ENCODE measurements around the gene UBE2QL1.
A peak's percentile ranks its signal among the peaks of the same experiment; 100 is the strongest.

The UBE2QL1 gene

DNA sequence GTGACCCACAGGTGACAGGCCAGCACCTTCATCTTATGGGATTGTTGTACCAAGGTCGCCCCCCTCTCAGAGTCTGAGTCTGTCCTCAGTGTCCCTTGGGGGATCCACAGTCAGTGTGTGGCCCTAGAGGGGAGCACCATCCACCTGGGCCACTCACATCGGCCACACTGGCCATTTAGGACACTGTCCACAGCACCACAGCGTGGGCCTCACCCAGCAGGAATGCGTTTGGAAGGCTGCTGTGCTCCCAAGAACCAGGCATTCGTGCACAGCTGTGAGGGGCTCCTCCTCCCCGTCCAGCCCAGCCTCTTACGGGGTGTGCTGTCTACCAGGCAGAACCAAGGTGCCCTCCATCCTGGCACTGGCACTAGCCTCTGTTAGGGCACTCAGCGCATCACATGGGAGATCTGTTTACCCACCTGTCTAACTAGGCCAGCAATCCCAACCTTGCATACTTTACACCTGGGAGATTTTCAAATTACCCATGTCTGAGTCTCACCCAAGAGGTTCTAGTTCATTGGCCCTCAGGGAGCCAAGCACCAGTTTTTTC lies 24.5 kb upstream of the UBE2QL1 start:
- TF ChIP-seq, protein P1, sequence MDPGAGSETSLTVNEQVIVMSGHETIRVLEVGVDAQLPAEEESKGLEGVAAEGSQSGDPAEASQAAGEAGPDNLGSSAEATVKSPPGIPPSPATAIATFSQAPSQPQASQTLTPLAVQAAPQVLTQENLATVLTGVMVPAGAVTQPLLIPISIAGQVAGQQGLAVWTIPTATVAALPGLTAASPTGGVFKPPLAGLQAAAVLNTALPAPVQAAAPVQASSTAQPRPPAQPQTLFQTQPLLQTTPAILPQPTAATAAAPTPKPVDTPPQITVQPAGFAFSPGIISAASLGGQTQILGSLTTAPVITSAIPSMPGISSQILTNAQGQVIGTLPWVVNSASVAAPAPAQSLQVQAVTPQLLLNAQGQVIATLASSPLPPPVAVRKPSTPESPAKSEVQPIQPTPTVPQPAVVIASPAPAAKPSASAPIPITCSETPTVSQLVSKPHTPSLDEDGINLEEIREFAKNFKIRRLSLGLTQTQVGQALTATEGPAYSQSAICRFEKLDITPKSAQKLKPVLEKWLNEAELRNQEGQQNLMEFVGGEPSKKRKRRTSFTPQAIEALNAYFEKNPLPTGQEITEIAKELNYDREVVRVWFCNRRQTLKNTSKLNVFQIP (CRISPR knock-in tag; IDR thresholded peaks at IDR 0.05; ENCODE audit: borderline replicate concordance, low read depth) = no peak
- TF ChIP-seq ZNF565 (CRISPR knock-in tag; conservative IDR thresholded peaks at IDR 0.05; ENCODE audit: low read depth) (no peak), BACH2 (CRISPR knock-in tag; IDR thresholded peaks at IDR 0.05; ENCODE audit: borderline replicate concordance) (no peak), OSR1 (CRISPR knock-in tag; IDR thresholded peaks at IDR 0.05) (no peak), ARNTL (CRISPR knock-in tag; IDR thresholded peaks at IDR 0.05; ENCODE audit: borderline replicate concordance, low read depth) (no peak), ZFP30 (CRISPR knock-in tag; IDR thresholded peaks at IDR 0.05) (no peak), GLIS3 (CRISPR knock-in tag; IDR thresholded peaks at IDR 0.05) (no peak), CSDC2 (CRISPR knock-in tag; IDR thresholded peaks at IDR 0.05) (no peak)
- TF ChIP-seq, protein P2, sequence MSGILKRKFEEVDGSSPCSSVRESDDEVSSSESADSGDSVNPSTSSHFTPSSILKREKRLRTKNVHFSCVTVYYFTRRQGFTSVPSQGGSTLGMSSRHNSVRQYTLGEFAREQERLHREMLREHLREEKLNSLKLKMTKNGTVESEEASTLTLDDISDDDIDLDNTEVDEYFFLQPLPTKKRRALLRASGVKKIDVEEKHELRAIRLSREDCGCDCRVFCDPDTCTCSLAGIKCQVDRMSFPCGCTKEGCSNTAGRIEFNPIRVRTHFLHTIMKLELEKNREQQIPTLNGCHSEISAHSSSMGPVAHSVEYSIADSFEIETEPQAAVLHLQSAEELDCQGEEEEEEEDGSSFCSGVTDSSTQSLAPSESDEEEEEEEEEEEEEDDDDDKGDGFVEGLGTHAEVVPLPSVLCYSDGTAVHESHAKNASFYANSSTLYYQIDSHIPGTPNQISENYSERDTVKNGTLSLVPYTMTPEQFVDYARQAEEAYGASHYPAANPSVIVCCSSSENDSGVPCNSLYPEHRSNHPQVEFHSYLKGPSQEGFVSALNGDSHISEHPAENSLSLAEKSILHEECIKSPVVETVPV (CRISPR knock-in tag; IDR thresholded peaks at IDR 0.05) = no peak
- ATAC-seq = no peak

DNA sequence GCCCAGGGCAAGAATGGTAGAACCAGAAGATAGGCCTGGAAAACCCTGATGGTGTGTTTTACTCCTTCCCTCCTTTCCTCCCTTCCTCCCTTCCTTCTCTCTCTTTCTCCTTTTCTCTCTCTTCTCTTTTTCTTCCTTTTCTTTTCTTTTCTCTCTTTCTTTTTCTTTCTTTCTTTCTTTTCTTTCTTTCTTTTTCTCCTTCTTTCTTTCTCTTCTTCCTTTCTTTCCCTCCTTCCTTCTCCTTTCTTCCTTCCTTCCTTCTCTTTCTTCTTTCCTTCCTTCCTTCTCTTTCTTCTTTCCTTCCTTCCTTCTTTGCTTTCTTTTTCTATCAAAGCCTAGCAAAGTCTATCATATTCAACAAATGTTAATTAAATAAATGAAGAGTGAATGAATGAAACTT lies 24.0 kb upstream of the UBE2QL1 start:
- ATAC-seq = no peak
- TF ChIP-seq GLIS3 (CRISPR knock-in tag; IDR thresholded peaks at IDR 0.05) = no peak
- no peak for TF ChIP-seq ZC3H10 (CRISPR knock-in tag; IDR thresholded peaks at IDR 0.05)
- no peak for TF ChIP-seq OSR1 (CRISPR knock-in tag; IDR thresholded peaks at IDR 0.05)
- no peak for TF ChIP-seq RARB (CRISPR knock-in tag; IDR thresholded peaks at IDR 0.05)
- TF ChIP-seq ZNF565 (CRISPR knock-in tag; conservative IDR thresholded peaks at IDR 0.05; ENCODE audit: low read depth) = no peak
- TF ChIP-seq PPARA (CRISPR knock-in tag; IDR thresholded peaks at IDR 0.05; ENCODE audit: borderline replicate concordance) = no peak
- TF ChIP-seq ESRRG (CRISPR knock-in tag; IDR thresholded peaks at IDR 0.05) = no peak

DNA sequence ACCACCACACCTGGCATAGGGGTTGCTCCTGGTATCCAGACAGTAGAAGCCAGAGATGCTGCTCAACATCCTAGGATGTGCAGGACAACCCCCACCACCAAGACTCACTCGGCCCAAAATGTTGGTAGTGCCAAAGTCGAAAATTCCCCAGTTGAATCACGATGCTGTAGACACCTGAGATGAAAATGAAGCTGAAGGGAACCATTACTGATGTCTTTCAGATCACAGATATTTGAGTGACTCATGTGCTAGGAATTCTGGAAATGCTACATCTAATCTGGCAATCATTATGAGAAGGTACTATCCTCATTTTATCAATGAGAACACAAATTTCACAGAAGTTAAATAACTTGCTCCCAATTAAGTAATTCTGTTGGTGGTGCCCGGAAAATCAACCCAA lies 21.0 kb upstream of the UBE2QL1 start:
- ATAC-seq = no peak
- TF ChIP-seq, protein P1 (CRISPR knock-in tag; IDR thresholded peaks at IDR 0.05; ENCODE audit: borderline replicate concordance, low read depth) = no peak
- TF ChIP-seq ZFP3 (CRISPR knock-in tag; IDR thresholded peaks at IDR 0.05) (no peak), ISL1 (CRISPR knock-in tag; IDR thresholded peaks at IDR 0.05) (peak; percentile 32)

DNA sequence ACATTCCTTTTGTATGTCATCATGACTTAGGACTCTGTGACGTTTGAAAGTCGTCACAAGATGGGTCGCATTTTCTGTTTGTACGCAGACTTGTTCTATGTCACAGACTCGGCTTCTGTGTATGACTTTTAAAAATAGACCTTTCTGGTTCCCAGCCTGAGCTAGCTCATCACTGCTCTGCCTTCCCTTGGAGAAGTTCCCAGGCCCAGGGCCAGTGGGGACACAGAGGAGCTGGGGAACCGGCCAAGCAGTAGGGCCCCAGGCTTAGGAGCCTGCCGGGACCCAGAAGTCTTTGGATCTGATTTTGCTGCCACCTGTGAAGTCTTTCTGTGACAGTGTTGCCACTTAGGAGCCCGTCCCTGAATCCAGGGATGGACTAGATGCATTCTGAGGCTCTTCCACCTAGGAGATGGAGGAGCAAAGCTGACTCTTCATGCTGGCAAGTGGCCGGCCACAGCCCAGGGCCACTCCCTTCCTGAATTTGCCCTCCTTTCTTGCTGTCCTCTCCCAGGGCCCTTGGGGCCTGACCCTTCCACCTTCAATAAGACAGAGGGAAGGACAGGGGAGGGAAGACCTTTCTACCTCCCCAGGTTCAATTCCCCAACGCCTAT lies 18.1 kb upstream of the UBE2QL1 start:
- no peak for ATAC-seq
- TF ChIP-seq SNAI2 (CRISPR knock-in tag; IDR thresholded peaks at IDR 0.05) = no peak
- TF ChIP-seq RARB (CRISPR knock-in tag; IDR thresholded peaks at IDR 0.05) = no peak
- no peak for TF ChIP-seq ISL1 (CRISPR knock-in tag; IDR thresholded peaks at IDR 0.05)
- TF ChIP-seq ARNTL (CRISPR knock-in tag; IDR thresholded peaks at IDR 0.05; ENCODE audit: borderline replicate concordance, low read depth) = no peak
- no peak for TF ChIP-seq GLIS3 (CRISPR knock-in tag; IDR thresholded peaks at IDR 0.05)
- no peak for TF ChIP-seq ZFP30 (CRISPR knock-in tag; IDR thresholded peaks at IDR 0.05)
- TF ChIP-seq ESRRG (CRISPR knock-in tag; IDR thresholded peaks at IDR 0.05) = no peak
- TF ChIP-seq ZC3H10 (CRISPR knock-in tag; IDR thresholded peaks at IDR 0.05) = no peak
- no peak for TF ChIP-seq ZNF565 (CRISPR knock-in tag; conservative IDR thresholded peaks at IDR 0.05; ENCODE audit: low read depth)
- TF ChIP-seq ZFP3 (CRISPR knock-in tag; IDR thresholded peaks at IDR 0.05) = no peak
- TF ChIP-seq TOX (CRISPR knock-in tag; IDR thresholded peaks at IDR 0.05; ENCODE audit: borderline replicate concordance) = no peak
- TF ChIP-seq BACH2 (CRISPR knock-in tag; IDR thresholded peaks at IDR 0.05; ENCODE audit: borderline replicate concordance) = no peak
- no peak for TF ChIP-seq CSDC2 (CRISPR knock-in tag; IDR thresholded peaks at IDR 0.05)
- TF ChIP-seq, protein P2 (CRISPR knock-in tag; IDR thresholded peaks at IDR 0.05) = no peak
- TF ChIP-seq, protein P3, sequence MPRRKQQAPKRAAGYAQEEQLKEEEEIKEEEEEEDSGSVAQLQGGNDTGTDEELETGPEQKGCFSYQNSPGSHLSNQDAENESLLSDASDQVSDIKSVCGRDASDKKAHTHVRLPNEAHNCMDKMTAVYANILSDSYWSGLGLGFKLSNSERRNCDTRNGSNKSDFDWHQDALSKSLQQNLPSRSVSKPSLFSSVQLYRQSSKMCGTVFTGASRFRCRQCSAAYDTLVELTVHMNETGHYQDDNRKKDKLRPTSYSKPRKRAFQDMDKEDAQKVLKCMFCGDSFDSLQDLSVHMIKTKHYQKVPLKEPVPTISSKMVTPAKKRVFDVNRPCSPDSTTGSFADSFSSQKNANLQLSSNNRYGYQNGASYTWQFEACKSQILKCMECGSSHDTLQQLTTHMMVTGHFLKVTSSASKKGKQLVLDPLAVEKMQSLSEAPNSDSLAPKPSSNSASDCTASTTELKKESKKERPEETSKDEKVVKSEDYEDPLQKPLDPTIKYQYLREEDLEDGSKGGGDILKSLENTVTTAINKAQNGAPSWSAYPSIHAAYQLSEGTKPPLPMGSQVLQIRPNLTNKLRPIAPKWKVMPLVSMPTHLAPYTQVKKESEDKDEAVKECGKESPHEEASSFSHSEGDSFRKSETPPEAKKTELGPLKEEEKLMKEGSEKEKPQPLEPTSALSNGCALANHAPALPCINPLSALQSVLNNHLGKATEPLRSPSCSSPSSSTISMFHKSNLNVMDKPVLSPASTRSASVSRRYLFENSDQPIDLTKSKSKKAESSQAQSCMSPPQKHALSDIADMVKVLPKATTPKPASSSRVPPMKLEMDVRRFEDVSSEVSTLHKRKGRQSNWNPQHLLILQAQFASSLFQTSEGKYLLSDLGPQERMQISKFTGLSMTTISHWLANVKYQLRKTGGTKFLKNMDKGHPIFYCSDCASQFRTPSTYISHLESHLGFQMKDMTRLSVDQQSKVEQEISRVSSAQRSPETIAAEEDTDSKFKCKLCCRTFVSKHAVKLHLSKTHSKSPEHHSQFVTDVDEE (CRISPR knock-in tag; IDR thresholded peaks at IDR 0.05) = no peak
- no peak for TF ChIP-seq ZNF70 (CRISPR knock-in tag; IDR thresholded peaks at IDR 0.05)
- TF ChIP-seq, protein P4, sequence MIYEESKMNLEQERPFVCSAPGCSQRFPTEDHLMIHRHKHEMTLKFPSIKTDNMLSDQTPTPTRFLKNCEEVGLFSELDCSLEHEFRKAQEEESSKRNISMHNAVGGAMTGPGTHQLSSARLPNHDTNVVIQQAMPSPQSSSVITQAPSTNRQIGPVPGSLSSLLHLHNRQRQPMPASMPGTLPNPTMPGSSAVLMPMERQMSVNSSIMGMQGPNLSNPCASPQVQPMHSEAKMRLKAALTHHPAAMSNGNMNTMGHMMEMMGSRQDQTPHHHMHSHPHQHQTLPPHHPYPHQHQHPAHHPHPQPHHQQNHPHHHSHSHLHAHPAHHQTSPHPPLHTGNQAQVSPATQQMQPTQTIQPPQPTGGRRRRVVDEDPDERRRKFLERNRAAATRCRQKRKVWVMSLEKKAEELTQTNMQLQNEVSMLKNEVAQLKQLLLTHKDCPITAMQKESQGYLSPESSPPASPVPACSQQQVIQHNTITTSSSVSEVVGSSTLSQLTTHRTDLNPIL (CRISPR knock-in tag; IDR thresholded peaks at IDR 0.05; ENCODE audit: low read depth) = no peak
- no peak for TF ChIP-seq OSR1 (CRISPR knock-in tag; IDR thresholded peaks at IDR 0.05)
